ENCODE data around the gene MINDY4B. TPM values are rescaled to one million over a fixed set of nuclear protein-coding genes. Genes with fewer than 3 reads are reported as not detected.

MINDY4B gene
- total and polyA plus RNA-seq, 4 donors, result not detected

- 91% methylated on average over 1 of the region's 1 CpG for WGBS
- H3K4me3 ChIP-seq (ENCODE audit: low read depth in 1 of 3, low read length in 3 of 3), result no peak overlapping the region
- H3K27me3 ChIP-seq (ENCODE audit: control insufficient read depth in 4 of 4, insufficient read depth in 4 of 4, low read length in 3 of 4), result no peaks in the 10 kb centered on the region
- no peak overlapping the region for H3K27ac ChIP-seq (ENCODE audit: low read depth in 1 of 2, low read length in 2 of 2)
- no peak for DNase-seq (ENCODE audit: low spot score)
- no peaks in the 10 kb centered on the region for H3K9me3 ChIP-seq (ENCODE audit: control insufficient read depth in 4 of 4, low read length in 3 of 4)
- no peaks in the 10 kb centered on the region for H3K36me3 ChIP-seq (ENCODE audit: control insufficient read depth in 4 of 4, insufficient read depth in 3 of 4, low read depth in 1 of 4, low read length in 3 of 4)
- no peaks in the 10 kb centered on the region for H3K4me1 ChIP-seq (ENCODE audit: control insufficient read depth in 4 of 4, insufficient read depth in 4 of 4, low read length in 3 of 4)
- H3K9ac ChIP-seq (ENCODE audit: low read depth in 1 of 2, low read length in 2 of 2), result no peak overlapping the region
- no peak for TF ChIP-seq RAD21 (IDR thresholded peaks at IDR 0.05)
- TF ChIP-seq RXRA (IDR thresholded peaks at IDR 0.05), result no peak
- no peak for TF ChIP-seq GABPA (IDR thresholded peaks at IDR 0.05 in 1 of 2, conservative IDR thresholded peaks at IDR 0.05 in 1 of 2)
- no peak for TF ChIP-seq HNF4G (IDR thresholded peaks at IDR 0.05)
- TF ChIP-seq TAF1 (conservative IDR thresholded peaks at IDR 0.05), result no peak
- TF ChIP-seq SP1 (IDR thresholded peaks at IDR 0.05), result no peak
- TF ChIP-seq EGR1 (IDR thresholded peaks at IDR 0.05; ENCODE audit: low read depth in 2 of 2), result no peak
- TF ChIP-seq ZBTB33 (IDR thresholded peaks at IDR 0.05), result no peak
- no peak for TF ChIP-seq NR2F2 (IDR thresholded peaks at IDR 0.05)
- no peak for TF ChIP-seq JUND (IDR thresholded peaks at IDR 0.05)
- no peak for TF ChIP-seq YY1 (IDR thresholded peaks at IDR 0.05)
- no peak for TF ChIP-seq MAX (IDR thresholded peaks at IDR 0.05)
- no peak for TF ChIP-seq HNF4A (conservative IDR thresholded peaks at IDR 0.05)
- no peak for TF ChIP-seq ATF3 (IDR thresholded peaks at IDR 0.05)
- TF ChIP-seq FOXA1 (IDR thresholded peaks at IDR 0.05), result no peak
Observed at GRCh38 chr3:150928234-150928633, 23.0 kb upstream of the MINDY4B start.

GRCh38 chr3:150926328-150926727 is 21.1 kb upstream of the MINDY4B start:
- Histone ChIP-seq H3K27ac (ENCODE audit: low read depth in 1 of 2, low read length in 2 of 2) (no peak overlapping the region), H3K27me3 (ENCODE audit: control insufficient read depth in 4 of 4, insufficient read depth in 4 of 4, low read length in 3 of 4) (no peaks in the 10 kb centered on the region), H3K9ac (ENCODE audit: low read depth in 1 of 2, low read length in 2 of 2) (no peak overlapping the region), H3K9me3 (ENCODE audit: control insufficient read depth in 4 of 4, low read length in 3 of 4) (no peaks in the 10 kb centered on the region), H3K4me3 (ENCODE audit: low read depth in 1 of 3, low read length in 3 of 3) (no peak overlapping the region), H3K36me3 (ENCODE audit: control insufficient read depth in 4 of 4, insufficient read depth in 3 of 4, low read depth in 1 of 4, low read length in 3 of 4) (no peaks in the 10 kb centered on the region), H3K4me1 (ENCODE audit: control insufficient read depth in 4 of 4, insufficient read depth in 4 of 4, low read length in 3 of 4) (no peaks in the 10 kb centered on the region)
- TF ChIP-seq FOXA2 (IDR thresholded peaks at IDR 0.05) (no peak), TAF1 (conservative IDR thresholded peaks at IDR 0.05) (no peak), YY1 (IDR thresholded peaks at IDR 0.05) (no peak), HNF4A (conservative IDR thresholded peaks at IDR 0.05) (no peak), EGR1 (IDR thresholded peaks at IDR 0.05; ENCODE audit: low read depth in 2 of 2) (no peak), CTCF (IDR thresholded peaks at IDR 0.05; ENCODE audit: low read depth, low read length, missing input control) (no peak), SP1 (IDR thresholded peaks at IDR 0.05) (no peak), ATF3 (IDR thresholded peaks at IDR 0.05) (no peak)
- no peak for DNase-seq (ENCODE audit: low spot score)
- WGBS, result 94% methylated on average over 7 of the region's 7 CpGs
